ENCODE measurements around the gene CHKB. TPM values are rescaled to one million over a fixed set of nuclear protein-coding genes. Genes with fewer than 3 reads are reported as not detected.

The CHKB gene
- total and polyA plus RNA-seq, 4 donors, result 59.4 to 142 (median 74.9) TPM

DNA sequence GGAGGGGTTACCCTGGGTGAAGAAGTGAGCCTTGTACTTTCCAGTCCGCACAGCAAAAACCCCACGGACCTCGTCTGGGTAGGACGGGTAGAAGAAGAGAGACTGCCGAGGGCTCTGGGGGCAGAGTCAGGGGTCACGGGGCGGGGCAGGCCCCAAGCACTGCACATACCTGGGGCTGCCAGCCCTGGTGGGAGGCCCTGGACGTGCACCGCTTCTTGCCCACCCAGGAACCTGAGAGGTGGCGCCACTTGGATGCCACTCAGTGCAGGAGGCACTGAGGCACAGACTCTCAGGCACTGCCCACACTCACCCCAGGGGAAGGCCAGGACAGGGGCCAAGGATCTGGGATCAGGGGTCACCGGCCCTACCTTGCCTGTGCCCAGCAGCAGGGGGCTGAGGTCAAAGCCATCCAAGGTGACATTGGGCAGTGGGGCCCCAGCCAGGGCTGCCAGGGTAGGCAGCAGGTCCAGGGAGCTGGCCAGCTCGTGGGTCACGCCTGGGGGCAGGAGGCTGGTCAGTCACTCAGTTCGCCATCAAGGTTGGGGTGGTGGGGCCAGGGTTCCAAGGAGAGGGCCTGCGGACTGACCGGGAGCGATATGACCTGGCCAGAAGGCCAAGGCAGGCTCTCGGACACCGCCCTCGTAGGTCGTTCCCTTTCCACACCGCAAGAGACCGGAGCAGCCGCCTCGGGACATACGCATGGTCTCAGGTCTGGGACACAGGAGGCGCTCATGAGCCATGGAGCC lies 43.1 kb upstream of the CHKB start:
- H3K4me3 ChIP-seq, result no peak overlapping the region
- H3K27me3 ChIP-seq (ENCODE audit: control insufficient read depth in 3 of 3, insufficient read depth in 3 of 3, low read length in 2 of 3), result peaks cover 0 to 12% (median 5%) of the 10 kb centered on the region in 3 donors
- DNase-seq, result no peak
- no peaks in the 10 kb centered on the region for H3K9me3 ChIP-seq (ENCODE audit: control insufficient read depth in 4 of 4, insufficient read depth in 3 of 4, low read length in 3 of 4)
- 94 to 95% methylated on average over 27 of the region's 27 CpGs for WGBS, 2 donors
- H3K27ac ChIP-seq (ENCODE audit: low read depth in 1 of 2, low read length in 1 of 2), result no peak overlapping the region
- ATAC-seq (ENCODE audit: insufficient read depth, low FRiP score), result no peak
- peaks cover 0 to 20% (median 10%) of the 10 kb centered on the region in 5 donors for H3K4me1 ChIP-seq (ENCODE audit: control insufficient read depth in 5 of 5, insufficient read depth in 5 of 5, low read length in 5 of 5)
- peaks cover 0 to 18% (median 0%) of the 10 kb centered on the region in 4 donors for H3K36me3 ChIP-seq (ENCODE audit: control insufficient read depth in 4 of 4, insufficient read depth in 4 of 4, low read length in 4 of 4)
- TF ChIP-seq, protein P1, sequence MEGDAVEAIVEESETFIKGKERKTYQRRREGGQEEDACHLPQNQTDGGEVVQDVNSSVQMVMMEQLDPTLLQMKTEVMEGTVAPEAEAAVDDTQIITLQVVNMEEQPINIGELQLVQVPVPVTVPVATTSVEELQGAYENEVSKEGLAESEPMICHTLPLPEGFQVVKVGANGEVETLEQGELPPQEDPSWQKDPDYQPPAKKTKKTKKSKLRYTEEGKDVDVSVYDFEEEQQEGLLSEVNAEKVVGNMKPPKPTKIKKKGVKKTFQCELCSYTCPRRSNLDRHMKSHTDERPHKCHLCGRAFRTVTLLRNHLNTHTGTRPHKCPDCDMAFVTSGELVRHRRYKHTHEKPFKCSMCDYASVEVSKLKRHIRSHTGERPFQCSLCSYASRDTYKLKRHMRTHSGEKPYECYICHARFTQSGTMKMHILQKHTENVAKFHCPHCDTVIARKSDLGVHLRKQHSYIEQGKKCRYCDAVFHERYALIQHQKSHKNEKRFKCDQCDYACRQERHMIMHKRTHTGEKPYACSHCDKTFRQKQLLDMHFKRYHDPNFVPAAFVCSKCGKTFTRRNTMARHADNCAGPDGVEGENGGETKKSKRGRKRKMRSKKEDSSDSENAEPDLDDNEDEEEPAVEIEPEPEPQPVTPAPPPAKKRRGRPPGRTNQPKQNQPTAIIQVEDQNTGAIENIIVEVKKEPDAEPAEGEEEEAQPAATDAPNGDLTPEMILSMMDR (IDR thresholded peaks at IDR 0.05; ENCODE audit: control extremely low read depth, extremely low read depth), result no peak
- H3K9ac ChIP-seq (ENCODE audit: insufficient read depth in 1 of 2, low read length in 2 of 2), result no peak overlapping the region

DNA sequence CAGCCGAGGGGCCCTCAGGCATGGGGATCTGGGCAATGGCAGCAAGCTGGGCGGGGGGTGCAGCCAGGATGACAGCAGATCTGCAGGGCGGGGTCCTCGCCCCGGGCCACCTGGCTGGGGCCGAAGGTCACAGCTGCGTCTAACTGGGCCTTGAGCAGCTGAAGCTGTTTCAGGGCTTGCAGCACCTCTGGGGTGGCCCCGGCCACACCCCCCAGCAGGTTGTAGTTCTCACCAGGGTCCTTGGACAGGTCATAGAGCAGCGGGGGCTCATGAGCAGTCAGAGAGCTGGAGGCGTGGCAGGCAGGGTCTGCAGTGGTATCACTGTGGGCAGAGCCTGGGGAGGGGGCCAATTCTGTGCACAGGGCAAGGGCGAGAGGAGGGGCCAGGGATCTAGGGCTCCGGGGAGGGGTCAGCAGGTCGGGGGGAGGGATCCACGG lies 42.5 kb upstream of the CHKB start:
- Histone ChIP-seq H3K27me3 (ENCODE audit: control insufficient read depth in 3 of 3, insufficient read depth in 3 of 3, low read length in 2 of 3) (peaks cover 0 to 12% (median 6%) of the 10 kb centered on the region in 3 donors), H3K36me3 (ENCODE audit: control insufficient read depth in 4 of 4, insufficient read depth in 4 of 4, low read length in 4 of 4) (peaks cover 0 to 18% (median 0%) of the 10 kb centered on the region in 4 donors), H3K4me3 (no peak overlapping the region), H3K9me3 (ENCODE audit: control insufficient read depth in 4 of 4, insufficient read depth in 3 of 4, low read length in 3 of 4) (no peaks in the 10 kb centered on the region), H3K9ac (ENCODE audit: insufficient read depth in 1 of 2, low read length in 2 of 2) (no peak overlapping the region), H3K27ac (ENCODE audit: low read depth in 1 of 2, low read length in 1 of 2) (no peak overlapping the region), H3K4me1 (ENCODE audit: control insufficient read depth in 5 of 5, insufficient read depth in 5 of 5, low read length in 5 of 5) (peaks cover 0 to 21% (median 12%) of the 10 kb centered on the region in 5 donors)
- ATAC-seq (ENCODE audit: insufficient read depth, low FRiP score) (no peak), DNase-seq (no peak)
- WGBS, 2 donors, result 92 to 93% methylated on average over 14 of the region's 14 CpGs
- TF ChIP-seq, protein P1 (IDR thresholded peaks at IDR 0.05; ENCODE audit: control extremely low read depth, extremely low read depth), result no peak

DNA sequence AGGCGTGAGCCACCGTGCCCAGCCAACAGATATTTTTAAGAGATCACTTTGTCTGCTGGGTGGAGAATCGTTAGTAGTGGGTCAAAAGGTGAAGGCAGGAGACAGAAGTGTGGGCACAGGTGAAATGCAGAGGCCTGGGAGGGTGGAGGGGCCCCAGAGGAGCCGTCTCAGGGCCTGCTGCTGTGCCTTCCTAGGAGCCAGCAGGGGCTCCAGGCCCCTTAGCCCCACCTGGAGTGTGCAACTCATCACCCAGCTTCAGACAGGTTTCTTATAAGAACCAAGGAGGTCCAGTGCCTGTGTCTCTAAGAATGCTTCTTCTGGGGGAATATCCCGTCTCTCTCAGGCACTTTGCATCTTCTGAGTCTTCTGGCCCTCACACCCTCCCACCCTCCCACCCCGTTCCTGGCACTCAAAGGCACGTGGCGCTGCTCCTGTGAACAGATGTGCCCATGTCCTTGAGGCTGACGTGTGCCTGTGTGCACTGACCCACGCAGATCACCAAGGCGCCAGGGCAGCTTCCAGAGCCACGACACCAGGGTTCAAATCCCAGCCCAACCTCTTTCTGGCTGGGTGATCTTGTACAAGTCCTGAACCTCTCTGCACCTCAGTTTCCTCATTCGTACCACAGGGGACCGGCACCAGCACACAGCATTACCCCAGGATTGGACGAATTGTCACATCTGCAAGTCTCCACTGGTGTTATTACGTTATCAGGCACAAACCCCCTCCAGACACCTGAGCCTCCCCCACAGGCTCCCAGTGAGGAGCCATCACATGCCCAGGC lies 41.9 kb upstream of the CHKB start:
- TF ChIP-seq, protein P1 (IDR thresholded peaks at IDR 0.05; ENCODE audit: control extremely low read depth, extremely low read depth), result no peak
- Histone ChIP-seq H3K27me3 (ENCODE audit: control insufficient read depth in 3 of 3, insufficient read depth in 3 of 3, low read length in 2 of 3) (peaks cover 0 to 12% (median 6%) of the 10 kb centered on the region in 3 donors), H3K4me1 (ENCODE audit: control insufficient read depth in 5 of 5, insufficient read depth in 5 of 5, low read length in 5 of 5) (peaks cover 0 to 19% (median 12%) of the 10 kb centered on the region in 5 donors), H3K4me3 (no peak overlapping the region), H3K27ac (ENCODE audit: low read depth in 1 of 2, low read length in 1 of 2) (no peak overlapping the region), H3K9me3 (ENCODE audit: control insufficient read depth in 4 of 4, insufficient read depth in 3 of 4, low read length in 3 of 4) (no peaks in the 10 kb centered on the region), H3K9ac (ENCODE audit: insufficient read depth in 1 of 2, low read length in 2 of 2) (no peak overlapping the region), H3K36me3 (ENCODE audit: control insufficient read depth in 4 of 4, insufficient read depth in 4 of 4, low read length in 4 of 4) (peaks cover 0 to 18% (median 0%) of the 10 kb centered on the region in 4 donors)
- 83 to 88% methylated on average over 16 of the region's 16 CpGs for WGBS, 2 donors
- no peak for DNase-seq
- no peak for ATAC-seq (ENCODE audit: insufficient read depth, low FRiP score)

All from lung (tissue), 12 donors.